GM18519 (cell line): Measurements from ENCODE around the gene PRPF6.

ENCODE experiments used
- ATAC-seq: cut with Tn5 transposase; IDR thresholded peaks from one replicate; pipeline ENCODE4 v1.9.1; 2021; ENCODE audit warnings: mild to moderate bottlenecking, moderate library complexity; ENCODE audit not compliant: unreplicated experiment, low FRiP score

The PRPF6 gene

DNA sequence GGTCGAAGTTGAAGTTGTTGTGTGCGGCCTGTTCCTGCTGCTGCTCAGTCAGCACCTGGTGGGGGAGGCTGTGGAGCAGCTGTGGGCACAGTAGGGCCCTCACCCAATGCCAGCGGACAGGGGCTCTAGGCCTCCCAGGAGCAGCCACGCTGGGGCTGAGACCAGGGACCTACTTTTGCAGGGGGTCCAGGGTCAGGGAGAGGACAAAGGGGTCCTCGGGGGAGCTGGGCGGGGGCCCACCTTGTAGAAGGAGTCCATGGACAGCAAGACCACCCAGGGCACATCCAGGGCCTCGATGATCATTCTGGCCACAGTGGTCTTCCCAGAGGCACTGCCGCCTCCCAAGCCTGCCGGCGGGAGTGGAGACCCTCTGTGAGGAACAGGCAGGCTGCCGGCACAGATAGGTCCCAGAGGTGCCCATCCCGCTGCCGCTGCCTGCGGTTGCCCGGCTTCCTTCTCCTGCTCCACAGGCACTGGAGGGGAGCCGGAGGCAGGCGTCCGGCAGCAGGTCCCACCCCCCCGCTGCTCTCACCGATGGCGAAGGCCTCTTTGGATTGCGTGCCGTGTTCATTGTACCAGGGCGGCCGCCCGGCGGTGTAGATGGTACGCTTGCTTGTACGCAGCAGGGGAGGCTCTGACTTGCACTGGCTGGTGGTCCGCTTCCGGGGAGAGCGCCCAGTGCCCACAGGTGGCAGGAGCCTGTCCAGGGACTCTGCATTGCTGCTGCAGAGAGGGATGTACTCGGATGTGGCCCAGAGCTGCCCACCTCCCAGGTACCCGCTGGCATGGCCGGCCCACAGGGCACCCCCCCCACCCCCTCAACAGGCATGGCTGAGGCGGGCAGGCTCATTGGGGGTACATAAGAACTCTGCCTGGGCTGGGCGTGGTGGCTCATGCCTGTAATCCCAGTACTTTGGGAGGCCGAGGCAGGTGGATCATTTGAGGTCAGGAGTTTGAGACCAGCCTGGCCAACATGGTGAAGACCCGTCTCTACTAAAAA, 34.7 kb upstream of the PRPF6 start:
- ATAC-seq, result no peak

DNA sequence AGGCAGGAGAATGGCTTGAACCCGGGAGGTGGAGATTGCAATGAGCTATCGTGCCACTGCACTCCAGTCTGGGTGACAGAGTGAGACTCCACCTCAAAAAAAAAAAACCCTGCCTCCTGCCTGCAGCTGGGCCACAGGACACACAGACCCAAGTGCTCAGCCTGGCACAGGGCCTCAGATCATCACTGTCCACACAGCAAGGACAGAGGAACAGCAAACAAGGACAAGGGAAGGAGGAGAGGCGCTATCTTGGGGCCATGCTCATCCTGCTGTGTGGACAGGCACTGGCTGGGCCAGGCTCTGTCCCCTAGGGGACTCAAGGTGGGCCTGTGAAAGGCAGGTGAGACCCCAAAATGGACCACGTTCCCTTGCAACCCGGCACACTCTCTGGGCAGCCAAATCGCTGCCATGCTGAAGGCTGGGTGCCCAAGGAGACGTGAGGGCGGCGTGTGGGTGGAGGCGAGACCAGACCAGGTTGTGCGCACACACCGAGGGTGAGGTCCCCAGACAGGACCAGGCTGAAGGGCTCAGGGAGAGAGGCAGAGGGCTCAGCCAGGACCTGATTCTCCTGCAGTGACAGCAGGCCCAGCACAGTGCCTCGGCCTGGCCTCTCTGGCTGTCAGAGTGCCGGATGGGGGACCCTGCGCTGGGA, 33.8 kb upstream of the PRPF6 start:
- no peak for ATAC-seq

DNA sequence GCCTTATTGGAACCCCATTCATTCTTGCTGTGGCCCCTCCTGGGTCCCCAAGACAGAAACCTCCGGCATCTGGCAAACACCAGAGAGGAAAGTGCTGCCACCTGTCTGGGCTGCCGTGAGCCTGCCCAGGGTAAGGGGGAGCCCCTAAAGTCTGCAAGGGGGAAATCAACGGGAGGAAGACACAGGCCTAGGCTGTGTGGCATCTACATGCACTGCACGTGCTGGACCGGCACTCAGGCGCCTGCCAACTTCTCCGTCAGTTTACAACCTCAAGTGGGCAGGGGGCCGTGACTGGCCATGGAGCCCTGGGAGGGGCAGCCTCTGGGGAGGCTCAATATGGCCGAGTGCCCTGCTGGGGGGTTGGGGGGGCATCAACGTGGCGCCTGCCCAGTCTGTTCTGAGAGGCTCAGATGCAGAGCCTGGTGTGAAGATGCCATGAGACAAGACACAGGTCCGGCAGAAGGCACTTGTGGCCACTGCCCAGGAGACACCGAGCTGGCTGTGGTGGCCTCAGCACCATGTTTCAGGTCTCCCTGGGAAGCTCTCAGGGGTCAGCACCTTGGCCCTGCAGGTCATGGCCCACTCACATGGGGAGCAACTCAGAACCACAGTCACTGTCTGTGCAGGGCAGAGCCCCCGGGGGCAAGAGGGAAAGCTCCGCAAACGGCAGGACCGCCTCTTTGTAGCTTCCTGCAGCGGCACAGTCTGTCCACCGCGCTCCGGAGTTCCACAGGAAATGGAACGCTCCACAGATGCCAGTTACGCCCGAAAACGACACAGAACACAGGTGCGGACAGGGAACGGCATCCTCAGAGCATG, 33.1 kb upstream of the PRPF6 start:
- ATAC-seq, result no peak

DNA sequence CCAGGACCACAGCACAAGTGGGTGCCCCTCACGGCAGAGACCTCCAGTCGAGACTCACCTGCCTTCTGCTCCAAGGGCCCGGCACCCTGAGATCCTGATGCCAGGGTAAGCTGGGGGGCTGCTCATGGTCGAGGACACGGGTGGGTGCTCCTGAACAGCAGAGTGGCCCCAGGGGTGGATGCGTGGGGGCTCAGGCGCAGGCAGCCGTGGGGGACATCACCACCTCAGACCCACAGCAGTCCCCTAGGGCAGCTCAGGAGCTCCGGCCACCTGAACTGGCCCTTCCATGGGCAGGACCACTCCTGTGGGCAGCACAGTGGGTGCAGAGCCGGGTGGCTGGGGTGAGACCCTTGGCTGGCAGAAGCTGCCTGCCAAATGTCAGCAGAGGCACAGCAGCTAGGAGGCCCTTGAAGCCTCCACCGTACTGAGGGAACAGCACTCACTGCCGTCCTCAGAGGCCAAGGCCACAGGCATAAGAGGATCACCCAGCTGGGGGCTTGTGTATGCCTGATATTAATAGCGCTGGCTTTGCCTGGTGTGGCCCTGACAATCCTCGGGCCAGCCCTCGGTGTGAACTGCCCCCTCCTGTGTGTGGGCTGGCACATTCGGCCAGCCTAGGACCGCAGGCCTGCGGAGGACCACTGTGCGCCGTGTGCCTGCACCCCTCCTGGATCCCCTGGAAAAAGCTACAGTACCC, 30.1 kb upstream of the PRPF6 start:
- no peak for ATAC-seq

DNA sequence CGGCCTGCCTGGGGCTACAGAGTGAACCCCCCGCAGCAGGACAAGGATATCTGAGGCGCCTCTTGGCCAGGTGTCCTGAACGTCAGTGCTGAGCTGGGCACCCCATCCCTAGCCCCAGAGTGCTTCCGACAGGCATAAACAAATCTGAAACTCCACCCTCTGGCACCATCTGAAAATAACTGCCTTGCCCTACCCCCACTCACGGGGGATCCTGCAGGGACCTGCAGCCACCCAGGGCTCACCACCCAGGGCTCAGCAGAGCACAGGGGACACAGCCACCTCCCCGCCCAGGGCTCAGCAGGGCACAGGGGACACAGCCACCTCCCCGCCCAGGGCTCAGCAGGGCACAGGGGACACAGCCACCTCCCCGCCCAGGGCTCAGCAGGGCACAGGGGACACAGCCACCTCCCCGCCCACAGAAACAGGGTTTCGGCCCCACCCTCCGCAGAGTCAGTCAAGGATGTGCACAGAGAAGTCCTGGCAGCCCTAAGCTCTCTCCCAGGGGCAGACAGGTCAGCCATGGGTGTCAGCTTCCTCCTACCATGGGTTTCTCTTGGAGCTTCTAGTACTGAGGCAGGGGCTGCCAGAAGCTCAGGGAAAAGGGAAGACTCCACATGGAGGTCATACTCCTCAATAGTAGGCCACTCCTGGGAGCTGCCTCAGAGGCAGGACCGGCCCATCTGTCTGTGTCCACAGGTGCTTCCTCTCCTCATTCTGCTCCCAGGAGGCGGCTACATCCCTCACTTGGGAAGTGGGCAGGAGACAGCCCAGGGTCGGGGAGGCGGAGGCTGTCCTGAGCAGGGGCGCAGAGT, 29.3 kb upstream of the PRPF6 start:
- ATAC-seq, result no peak

DNA sequence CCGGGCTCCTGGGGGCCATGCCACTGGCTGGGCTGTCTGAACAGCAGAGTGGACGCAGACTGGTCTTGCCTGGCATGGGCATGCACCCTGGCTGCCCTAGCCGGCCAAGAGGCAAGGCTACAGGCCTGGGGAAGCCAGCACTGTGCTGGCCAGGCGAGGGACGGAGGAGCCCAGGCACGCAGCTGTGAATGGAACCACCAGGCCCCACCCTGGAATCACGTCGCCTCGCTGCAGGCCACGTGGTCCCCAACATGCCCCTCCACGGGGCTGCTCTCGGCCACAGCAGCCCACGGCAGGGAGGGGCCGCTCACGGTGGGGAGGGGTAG, 28.8 kb upstream of the PRPF6 start:
- ATAC-seq, result no peak

DNA sequence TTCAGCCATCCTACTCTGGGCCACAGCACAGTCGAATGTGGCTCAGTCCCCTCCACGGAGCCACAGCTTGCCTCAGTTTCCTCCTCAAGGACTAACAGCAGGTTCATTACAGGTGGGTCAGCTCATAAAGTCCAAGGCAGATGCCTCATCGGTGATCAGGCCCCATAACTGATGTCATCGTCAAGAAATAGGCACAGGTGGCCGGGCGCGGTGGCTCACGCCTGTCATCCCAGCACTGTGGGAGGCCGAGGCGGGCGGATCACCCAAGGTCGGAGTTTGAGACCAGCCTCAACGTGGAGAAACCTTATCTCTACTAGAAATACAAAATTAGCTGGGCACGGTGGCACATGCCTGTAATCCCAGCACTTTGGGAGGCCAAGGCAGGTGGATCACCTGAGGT, 28.2 kb upstream of the PRPF6 start:
- no peak for ATAC-seq

DNA sequence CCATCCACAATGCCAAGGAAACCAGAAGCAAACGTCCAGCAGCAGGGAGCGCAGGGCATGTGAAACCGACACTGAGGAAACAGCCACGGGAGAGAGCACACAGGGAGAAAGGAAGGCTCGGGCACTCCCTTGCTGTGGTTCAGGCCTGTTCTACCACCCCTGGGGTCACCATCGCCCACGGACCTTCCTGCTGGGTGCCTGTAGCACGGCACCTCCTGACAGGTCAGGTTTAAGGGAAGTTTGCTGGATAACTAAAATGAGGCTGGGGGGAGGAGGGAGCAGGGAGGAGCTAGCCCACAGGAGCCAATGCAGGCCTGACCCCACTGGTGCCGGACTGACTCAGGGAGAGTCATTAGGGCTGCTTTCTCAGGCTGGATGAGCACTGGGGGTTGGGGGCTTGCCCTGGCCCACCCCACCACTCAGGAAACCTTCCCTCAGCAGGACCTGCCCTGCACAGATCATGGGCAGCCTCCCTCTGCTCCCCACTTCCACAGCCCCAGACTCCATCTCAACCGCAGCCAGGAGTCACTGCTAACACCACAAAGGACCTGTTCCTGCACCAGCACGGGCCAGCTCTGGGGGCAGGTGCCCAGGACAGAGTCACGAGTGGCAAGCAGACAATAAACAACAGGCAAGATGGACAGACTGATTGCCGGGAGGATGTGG, 27.0 kb upstream of the PRPF6 start:
- no peak for ATAC-seq

DNA sequence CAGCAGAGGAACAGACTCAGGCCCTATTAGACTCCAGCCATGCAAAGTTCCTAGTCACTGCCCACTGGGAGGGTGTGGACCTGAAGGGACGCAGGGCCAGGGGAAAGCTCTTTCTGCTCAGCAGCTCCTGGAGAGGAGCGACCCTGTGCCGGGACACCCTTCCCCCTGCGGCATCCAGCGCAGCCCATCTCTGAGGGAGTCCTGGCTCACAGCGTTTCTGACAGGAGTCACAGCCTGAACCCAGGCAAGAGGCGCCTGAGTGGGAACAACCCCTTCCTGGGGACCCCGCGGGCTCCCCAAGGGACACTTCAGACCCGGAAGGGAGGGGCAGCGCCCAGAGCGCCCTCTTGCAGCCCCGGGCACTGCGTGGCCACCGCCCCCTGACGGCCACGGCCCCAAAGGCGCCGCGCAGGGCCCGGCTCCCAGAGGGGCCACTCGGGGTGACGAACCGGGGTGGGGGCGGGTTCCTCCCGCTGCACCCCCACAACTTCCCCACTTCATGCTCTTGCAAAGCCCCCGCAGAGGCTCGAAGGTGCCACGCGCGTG, 25.6 kb upstream of the PRPF6 start:
- no peak for ATAC-seq

DNA sequence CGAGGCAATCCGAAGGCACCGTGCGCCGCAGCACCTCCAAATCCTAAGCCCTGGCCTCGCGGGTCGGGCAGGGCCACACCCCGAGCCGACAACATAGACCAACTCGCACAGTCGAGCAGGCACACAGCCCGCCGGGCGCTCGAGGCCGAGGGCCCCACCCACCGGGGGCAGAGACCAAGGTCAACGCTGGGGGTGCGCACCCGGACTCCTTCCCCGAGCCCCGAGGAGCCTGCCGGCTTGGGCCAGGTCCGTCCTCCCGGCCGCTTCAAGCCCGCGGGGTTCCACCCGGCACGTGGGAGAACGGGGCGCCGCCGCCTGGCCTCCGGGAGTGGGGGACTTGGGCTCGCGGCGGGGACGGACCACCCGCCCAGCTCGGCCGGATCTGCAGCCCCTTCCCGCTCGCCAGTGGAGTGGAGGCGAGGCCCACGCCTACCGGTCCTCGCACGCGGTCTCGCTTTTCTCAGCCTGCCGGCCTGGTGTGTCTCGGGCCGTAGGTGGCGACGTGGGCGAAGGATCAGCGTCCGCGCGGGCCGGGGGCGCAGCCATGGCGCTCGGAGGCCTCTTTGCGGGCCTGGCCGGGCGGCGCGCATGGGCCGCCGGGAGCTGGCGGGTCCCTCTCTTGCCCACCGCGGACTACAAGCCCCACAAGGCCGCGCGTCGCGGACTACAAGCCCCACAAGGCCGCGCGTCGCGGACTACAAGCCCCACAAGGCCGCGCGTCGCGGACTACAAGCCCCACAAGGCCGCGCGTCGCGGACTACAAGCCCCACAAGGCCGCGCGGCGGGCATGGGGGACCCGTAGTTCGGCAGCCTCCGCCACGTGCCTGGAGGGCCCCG, 24.9 kb upstream of the PRPF6 start, which contains the start of gene UCKL1:
TSS of gene UCKL1 (minus strand) at position 590 of the 837 bp plus-strand sequence. CDS start at position 546, 44 bp downstream.
- peak; percentile 53 for ATAC-seq

DNA sequence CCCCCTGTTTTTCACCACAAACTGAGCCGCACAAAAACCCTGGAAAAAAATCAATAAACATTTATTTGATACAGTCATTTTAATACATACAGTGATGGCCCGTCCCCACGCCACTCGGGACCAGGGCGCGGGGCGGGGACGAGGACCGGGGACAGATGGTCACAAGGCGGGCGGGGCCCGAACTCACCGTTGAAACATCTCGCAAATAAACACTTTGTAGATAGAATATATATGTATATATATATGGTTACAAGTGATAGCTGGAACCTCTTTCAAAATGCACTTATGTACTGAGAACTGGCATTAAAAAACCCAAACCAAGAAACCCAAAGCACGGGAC, 24.3 kb upstream of the PRPF6 start:
- peak; percentile 7 for ATAC-seq

DNA sequence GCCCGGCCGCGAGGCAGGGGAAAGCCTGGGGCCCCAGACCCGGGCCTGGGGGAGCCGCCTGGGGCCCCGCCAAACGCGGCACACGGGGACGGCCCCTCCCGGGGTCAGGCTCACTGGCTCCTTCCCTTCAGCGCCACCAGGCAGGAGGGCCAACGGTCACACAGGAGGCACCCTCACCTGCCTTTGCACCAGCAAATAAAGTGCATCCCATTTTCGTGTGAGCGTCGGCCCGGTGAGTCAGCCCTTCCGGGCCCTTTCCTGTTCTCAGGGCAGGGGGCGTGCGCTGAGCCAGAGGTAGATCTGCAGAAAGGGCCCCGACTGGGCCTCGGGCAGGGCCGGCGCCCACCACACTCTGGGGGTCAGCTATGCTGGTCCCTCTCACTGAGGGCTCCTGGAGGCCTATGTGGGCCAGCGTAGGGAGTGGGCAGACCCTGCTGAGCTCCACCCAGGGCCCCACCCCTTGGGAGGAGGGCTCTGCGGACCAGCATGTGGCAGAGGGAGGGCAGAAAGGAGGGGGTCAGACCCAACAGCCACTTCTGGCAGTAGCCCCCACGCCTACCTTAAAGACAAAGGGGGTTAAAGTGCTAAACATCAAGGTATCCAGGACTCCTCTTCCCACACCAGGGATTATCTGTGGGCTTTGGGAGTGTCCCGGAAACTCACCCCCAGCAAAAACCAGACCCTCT, 23.8 kb upstream of the PRPF6 start:
- no peak for ATAC-seq

DNA sequence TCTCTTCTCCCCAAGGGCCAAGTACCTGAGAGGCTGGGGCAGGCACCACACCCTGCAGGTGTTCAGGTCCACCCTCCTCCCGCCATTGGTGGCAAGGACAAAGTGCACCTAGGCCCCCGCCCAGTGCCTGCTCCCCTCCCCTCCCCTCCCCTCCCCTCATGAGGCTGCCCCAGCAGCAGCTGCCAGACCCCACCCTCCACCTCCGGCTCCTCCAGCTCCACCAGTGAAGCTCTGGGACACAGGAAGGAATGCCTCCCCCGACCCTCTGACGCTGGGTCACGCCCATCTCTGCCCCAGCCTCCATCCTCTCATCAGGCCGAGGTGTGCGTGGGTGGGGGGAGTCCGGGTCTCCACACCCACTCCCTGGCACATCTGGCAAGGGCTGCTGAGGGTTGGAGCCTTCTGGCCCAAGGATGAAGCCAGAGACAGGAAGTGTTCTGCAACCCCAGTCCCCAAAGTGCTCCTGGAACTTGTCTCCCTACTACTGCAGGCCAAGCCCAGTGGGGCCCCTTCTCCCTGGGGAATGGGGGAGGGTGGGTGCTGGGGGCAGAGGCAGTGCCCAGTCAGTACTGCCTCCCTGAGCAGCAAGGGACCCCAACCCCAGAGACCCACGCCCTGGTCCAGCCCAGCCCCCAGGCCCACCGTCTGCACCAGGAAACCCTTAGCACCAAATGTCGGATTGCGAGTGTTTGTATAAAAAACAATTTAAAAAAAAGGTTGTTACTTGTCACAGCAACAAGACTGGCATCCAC, 23.1 kb upstream of the PRPF6 start:
- ATAC-seq, result no peak

DNA sequence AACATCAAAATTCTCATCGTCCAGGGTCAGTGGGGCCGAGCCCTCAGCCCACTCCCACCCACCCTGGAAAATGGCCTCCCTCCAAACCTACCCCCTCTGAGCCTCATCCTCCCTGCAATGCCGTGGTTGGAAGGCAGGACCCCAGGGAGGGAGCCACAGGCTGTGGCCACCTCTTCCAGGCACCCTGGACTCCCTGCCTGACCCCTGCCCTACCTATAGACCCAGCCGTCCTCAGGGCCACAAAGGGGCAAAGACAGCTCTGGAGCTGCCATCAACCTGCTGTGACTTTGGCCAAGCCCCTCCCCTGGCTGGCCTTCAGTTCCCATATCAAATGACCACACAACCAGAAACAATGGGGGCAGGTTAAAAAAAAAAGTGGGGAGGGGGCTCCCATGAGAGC, 22.5 kb upstream of the PRPF6 start:
- no peak for ATAC-seq

DNA sequence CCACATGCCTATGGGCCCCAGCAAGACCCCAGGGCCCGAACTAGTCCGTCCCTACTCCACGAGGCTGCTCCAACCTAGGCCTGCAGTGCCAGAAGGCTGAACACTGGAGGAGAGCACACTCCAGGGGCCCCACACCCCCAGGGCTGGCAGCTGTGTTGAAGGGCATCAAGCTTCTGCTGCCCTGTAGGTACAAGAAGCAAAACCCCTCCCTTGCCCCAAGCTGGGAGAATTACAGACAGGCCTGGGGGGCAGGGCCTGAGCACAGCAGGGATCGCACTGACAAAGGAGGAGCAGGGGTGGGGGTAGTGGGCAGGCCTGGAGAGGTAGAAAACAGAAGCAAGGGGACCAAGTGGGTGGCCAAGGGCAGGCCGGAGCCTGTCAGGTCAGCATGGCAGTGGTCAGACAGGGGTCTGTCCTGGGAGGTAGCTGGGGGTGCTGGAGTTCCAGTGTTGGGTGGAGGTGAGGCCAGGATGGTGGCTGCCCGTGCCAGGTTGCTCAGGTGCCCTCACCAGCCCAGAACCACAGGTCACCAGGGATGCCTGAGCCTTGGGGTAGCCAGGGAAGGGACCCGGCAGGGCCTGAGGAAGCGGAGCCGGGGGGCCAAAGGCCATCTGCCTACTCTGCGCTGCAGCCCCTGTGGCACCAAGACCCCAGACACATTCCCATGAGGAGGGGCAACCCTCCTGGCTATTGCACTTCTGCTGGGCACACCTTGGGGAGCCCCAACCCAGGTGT, 21.8 kb upstream of the PRPF6 start:
- no peak for ATAC-seq

DNA sequence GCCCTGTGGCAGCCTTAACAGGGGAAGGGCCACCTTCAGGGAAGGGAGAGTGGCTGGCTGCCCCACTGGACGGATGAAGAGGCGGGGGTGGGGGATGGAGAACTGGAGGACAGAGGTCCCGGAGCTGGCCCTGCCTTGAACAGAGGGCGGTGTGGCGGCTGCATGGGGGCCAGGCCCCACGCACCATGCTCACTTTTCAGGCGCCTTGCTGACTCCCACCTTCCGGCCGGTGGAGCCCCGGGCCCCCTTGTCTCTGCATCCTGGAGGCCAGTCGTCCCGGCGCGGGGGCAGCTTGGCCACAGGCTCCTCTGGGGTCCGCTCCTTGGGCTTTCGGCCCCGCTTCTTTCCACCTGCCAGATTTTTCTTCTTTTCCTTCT, 21.2 kb upstream of the PRPF6 start:
- no peak for ATAC-seq
